HG03460 (cell line): ENCODE measurements around the gene RBSN.
"Not testable (repeated sequence)": the region's sequence is repeated elsewhere in the genome, so short reads cannot be mapped to it uniquely, and the experiment has no call there.

ENCODE experiments used
- ATAC-seq: cut with Tn5 transposase; IDR thresholded peaks from one replicate; pipeline ENCODE4 v1.9.1; 2021; ENCODE audit not compliant: unreplicated experiment

RBSN gene

GRCh38 chr3:15098503-15099363 is at the start of gene RBSN:
RBSN (minus strand) TSS chr3:15099148; CDS start chr3:15096120, 3,028 bp downstream.
- peak; percentile 82 for ATAC-seq

GRCh38 chr3:15148614-15149013 is 49.7 kb upstream of the RBSN start:
- no peak for ATAC-seq

DNA sequence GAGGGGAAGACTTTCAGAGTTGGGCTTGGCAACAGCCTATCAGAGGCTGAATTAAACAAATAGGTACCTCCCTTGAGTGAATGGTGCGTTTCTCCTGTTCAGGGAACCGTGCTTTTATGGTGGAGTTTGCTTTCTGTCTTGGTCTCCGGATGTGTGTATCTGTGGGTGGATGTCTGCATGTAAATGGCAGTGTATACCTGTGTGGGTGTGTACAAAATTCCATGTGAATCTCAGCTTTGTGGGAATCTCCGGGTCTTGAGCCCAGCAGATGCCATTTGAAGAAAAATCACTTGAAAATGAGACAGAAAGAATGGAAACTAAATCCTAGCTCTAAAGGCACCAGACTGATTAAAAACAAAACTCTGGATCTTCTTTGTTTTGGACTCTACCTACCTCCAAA is 37.9 kb upstream of the RBSN start:
- not testable (repeated sequence) for ATAC-seq

DNA sequence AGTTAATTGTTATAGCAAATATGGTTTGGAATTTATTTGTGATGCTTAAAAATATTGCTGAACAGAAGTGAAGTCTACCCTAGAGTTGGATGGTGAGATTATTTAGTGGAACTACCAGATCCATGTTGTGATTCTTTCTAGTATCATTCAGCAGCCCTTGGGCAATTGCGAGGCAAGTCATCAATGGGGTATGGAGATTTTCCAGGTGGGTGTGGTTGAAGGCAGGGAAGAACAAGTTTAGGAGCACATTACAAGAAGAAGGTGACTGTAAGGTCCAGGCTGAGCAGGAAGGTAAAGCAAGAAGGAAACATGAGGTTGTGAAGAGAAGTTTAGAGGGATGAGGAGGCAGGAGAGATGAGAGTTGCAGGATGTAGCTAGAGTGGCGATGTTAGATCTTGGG is 36.0 kb upstream of the RBSN start:
- ATAC-seq: not testable (repeated sequence)

DNA sequence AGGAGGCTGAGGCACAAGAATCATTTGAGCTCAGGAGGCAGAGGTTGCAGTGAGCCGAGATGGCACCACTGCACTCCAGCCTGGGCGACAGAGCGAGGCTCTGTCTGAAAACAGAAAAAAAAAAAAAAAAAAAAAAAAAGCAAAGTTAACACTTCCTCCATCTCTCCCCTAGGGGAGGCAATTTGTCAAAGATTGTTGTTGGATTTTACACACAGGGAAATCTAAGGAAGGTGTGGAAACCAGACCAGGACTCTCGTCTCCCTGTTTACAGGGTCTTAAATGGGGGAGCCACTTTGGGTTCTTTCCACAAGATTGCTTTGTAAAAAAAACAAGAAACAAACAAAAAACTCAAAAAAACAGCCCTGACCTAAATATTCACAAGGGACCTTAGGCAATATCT is 29.5 kb upstream of the RBSN start:
- not testable (repeated sequence) for ATAC-seq

DNA sequence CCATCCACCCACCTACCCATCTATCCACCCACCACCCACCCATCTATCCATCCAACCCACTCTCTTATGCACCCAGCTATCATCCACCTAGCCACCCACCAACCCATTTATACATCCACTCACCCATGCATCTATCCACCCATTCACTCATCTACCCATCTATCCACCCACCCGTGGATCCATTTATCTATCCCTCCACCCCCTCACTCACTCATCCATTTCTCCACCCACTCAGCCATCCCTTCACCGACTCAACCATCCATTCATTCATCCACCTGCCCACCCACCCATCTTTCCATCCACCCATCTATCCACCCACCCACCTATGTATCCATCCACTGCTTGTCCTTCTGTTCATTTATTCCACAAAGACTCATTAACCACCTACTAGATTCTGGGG is 28.0 kb upstream of the RBSN start:
- ATAC-seq: not testable (repeated sequence)

GRCh38 chr3:15122398-15122797 is 23.4 kb upstream of the RBSN start:
- ATAC-seq: no peak

GRCh38 chr3:15121936-15122335 is 23.0 kb upstream of the RBSN start:
- ATAC-seq: no peak

DNA sequence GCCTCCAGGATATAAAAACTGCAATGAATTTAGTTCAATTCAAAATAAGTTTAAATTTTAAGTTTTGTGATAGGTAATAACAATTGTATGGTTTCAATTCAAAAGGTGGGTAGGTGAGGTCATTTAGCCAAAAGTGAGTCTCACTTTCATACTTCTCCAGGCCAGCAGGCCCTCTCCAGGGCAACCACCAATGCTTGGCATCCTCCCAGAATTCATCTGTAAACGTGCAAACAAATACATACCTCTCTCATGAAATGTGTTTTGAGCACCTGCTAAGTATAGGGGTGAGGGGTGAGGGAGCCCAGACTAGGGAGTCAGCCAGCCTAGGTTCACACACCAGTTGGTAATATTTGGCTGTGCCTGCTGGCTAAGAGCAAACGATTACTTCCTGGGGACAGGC is 22.0 kb upstream of the RBSN start:
- peak; percentile 70 for ATAC-seq

DNA sequence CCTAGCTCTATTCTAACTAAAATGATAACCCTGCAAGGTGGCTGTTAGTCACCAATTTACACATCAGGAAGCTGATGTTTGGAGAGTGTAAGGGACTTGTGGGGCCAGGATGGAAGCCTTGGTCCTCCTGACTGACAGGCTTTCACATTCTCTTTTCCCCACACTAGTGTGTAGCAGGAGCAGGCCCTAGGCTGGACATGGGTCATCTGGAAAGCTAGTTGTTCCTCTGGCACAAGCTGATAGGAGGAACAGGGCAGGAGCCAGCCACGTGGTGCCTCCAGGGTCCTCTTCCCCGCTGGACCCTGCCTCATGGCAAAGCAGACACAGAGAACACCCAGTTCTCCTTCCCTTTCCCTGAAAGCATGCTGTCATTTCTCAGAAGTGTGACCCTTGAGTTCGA is 18.1 kb upstream of the RBSN start:
- no peak for ATAC-seq

DNA sequence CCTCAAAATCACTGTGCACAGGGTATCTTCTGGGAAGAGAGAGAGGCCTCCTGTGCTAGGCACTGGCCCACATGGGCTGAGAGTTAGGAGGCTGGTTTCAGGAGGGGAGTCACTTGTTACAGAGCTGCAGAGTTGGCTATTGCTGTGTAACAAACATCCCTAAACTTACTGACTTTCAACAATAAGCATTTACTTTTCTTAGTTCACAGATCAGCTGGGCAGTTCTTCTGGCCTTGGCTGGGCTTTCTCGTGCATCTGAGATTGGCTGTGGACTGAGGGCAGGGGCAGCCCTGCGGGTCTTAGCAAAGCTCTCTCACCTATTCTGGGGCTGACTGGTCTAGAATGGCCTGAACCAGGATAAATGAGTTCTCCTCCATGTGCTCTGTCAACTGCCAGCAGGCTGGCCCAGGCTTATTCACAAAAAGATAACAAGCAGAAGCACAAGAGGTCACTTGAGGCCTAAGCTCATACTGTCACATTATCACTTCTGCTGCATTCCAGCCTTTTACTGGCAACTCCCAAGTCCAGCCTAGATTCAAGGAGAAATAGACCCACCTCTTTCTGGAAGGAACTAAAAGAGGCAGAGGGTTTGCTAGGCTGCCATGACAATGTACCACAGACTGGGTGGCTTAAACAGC is 17.2 kb upstream of the RBSN start:
- ATAC-seq: no peak

DNA sequence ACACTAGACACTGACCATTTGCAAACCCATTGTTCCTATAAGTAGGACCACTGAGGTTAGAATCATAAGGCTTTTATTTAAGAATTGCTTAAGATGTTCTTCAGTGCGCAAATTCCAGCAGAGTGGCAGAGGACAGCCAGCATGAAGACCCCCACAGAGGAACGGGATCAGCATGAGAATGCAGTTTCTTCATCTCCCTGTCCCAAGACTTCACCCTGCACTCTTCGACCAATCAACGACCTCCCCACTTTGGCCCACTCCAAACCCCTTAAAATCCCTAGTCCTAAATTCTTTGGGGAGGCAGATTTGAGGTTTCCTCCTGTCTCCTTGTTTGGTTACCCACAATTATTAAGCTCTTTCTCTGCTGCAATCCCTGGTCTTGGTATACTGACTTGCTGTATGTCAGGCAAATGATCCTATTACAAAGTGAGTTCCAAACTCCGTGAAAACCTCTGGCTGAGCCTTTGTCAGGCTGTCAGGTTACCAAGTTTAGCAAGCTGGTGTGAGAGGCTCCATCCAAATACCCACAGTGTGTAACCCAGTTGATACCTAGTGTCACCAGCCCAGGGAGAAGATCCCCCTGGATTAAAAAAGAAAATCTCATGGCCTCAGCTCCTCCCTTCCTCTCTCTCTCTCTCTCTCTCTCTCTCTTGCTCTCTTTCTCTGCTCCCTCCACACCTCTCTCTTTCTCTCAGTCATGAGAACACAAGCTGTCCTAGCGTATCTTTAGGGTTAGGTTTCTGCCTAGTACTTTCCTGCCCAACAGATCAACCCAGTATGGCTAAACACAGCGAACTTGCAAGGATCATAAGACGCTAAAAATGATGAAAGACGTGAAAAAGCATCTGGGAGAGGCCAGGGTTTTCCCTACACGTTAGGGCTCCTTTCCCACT is 15.8 kb upstream of the RBSN start:
- no peak for ATAC-seq

GRCh38 chr3:15113884-15114283 is 14.9 kb upstream of the RBSN start:
- no peak for ATAC-seq

DNA sequence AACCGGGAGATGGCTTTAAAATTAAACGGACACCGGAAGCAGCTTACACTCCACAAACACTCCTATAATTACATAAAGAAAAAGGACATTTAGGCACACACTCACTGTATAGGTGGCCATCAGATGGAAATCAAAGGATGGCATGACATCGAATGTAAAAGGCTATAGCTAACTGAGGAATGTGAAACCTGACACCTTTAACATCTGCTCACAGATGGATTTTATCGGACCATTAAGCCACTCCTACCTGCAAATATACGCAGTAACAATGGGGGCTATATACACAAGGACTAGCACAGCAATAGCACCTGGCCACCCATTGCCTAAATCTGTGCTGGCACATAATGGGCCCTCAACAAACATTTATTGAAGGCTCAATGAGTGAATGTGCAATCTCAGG is 14.5 kb upstream of the RBSN start:
- no peak for ATAC-seq

DNA sequence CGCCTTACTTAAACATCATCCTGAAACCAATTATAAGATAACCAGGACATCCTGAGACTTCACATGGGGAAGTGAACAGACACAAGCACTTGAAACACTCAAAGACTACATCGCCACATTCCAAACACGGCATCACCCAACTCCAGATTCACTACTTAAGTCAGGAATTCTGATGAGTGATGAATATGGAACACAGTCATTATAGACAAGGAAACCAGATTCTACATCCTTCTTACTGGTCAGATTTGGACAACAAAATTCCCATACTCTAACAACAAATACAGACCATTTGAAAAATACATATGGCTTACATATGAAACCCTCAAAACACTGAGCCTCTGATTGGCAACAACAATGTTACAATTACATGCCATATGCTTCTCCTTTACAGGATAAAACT is 13.1 kb upstream of the RBSN start:
- ATAC-seq: no peak

- no peak for ATAC-seq
These were observed 11.3 kb upstream of the RBSN start for GRCh38 chr3:15110206-15110605.

DNA sequence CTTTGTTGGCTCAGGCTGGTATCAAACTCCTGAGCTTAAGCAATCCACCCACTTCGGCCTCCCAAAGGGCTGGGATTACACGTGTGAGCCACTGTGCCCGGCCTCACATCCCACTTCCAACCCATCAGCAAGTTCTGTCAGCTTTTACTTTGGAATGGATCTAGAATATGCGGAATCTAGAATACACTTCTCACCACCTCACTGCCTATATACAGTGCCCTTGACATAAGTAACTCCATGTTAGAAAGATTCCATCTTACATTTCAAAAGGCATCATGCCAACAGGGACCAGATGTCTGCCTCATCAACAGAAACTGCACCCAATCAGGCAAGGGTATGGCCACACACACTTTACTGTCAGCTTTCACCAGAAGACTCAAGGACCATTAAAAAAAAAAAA is 9.9 kb upstream of the RBSN start:
- ATAC-seq: no peak

GRCh38 chr3:15108082-15108545 is 9.2 kb upstream of the RBSN start:
- ATAC-seq: peak; percentile 52

- no peak for ATAC-seq
These were observed 8.4 kb upstream of the RBSN start for GRCh38 chr3:15107075-15107947.

- no peak for ATAC-seq
These were observed 3.9 kb upstream of the RBSN start for GRCh38 chr3:15102836-15103235.
